ENCODE measurements around the gene ACAA2.

The ACAA2 gene

DNA sequence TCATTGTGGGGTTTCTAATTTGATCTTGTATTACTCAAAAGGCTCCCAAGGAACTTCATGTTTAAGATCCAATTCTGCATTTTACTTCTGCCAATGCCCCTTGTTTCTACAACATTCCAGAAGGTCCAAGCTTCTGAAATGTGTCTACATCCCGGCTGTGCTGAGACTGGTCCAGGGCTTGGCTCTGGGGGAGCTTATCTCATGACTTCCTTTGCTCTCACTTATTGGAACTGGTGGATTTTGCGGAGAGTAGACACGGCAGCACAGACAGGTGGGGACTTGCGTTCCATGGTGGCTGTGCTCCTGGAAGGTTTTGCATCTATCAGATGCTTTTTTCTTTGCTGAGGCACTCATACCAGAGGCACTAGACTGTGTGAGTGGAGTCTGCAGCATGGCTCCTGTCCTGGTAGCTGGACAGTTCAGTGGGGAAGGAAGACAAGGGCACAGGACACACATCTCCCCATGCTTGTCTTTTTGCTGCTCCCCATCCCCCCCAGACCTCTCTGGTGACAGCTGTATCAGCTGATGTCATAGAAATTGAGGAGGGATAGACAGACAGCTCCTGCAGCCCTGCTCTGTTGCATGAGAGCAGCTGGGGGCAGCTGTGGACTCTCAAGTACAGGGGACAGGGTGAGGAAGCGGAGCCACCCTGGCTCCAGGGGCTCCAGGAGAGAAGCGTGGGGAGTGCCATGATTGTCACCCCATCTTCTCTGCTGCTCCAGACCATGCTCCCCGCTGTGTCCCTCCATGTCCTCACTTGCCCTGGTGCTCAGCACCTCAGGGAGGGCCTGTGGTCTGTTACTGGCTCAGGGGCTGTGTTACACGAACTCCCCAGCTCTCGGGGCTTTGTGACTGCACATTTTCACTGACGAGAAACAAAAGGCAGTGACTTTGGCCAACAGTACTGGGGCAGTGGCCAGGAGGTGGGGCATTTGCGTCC lies 46.0 kb downstream of the ACAA2 start:
- no peaks in the 10 kb centered on the region for H3K27me3 ChIP-seq (ENCODE audit: control insufficient read depth, insufficient read depth, low read length)
- no peak overlapping the region for H3K9ac ChIP-seq (ENCODE audit: low read length)
- no peak overlapping the region for H3K4me3 ChIP-seq (ENCODE audit: low read length)
- no peaks in the 10 kb centered on the region for H3K4me1 ChIP-seq (ENCODE audit: control insufficient read depth, insufficient read depth, low read length)
- no peaks in the 10 kb centered on the region for H3K36me3 ChIP-seq (ENCODE audit: control insufficient read depth, insufficient read depth, low read length)
- no peak overlapping the region for H3K27ac ChIP-seq (ENCODE audit: low read depth, low read length)

DNA sequence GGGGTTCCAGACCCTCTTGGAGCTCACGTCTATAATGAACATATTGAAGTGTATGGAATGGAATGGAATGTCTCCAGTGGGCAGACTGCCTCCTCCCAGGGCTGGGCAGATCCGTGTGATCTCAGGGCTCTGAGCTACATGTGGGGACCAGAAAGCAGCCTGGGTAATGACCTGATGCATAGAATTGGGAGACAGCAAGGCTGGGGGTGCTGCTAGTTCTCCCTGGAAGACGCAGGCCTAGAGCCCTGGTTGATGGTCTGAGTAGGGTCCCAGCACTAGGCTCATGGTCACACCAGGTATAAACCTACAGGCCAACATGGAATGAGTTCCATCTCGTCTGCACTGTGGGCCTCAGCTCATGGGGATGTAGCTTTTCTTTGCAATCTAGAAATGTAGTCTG lies 46.7 kb downstream of the ACAA2 start:
- H3K36me3 ChIP-seq (ENCODE audit: control insufficient read depth, insufficient read depth, low read length): no peaks in the 10 kb centered on the region
- no peaks in the 10 kb centered on the region for H3K4me1 ChIP-seq (ENCODE audit: control insufficient read depth, insufficient read depth, low read length)
- H3K9ac ChIP-seq (ENCODE audit: low read length): no peak overlapping the region
- H3K27me3 ChIP-seq (ENCODE audit: control insufficient read depth, insufficient read depth, low read length): no peaks in the 10 kb centered on the region
- no peak overlapping the region for H3K27ac ChIP-seq (ENCODE audit: low read depth, low read length)
- H3K4me3 ChIP-seq (ENCODE audit: low read length): no peak overlapping the region

DNA sequence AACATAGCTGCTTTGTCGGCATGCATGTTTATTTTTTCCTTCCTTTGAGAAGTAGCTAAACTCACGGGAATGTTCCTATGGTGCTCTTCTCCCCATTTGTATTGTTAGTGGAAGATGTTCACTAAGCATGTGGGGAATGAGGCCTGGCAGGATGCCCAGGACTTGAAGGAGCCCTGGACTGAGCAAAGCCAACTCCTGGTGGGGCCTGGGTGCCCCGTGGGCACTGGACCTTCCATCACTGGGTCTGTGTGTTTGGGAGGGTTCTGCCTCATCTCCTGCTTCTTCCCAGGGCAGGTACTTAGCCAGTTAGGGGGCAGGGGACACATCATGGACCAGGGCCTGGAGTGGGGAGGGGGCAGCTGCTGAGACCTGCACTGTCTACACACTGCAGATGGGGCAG lies 49.3 kb downstream of the ACAA2 start:
- Histone ChIP-seq H3K27me3 (ENCODE audit: control insufficient read depth, insufficient read depth, low read length) (no peaks in the 10 kb centered on the region), H3K27ac (ENCODE audit: low read depth, low read length) (no peak overlapping the region), H3K9ac (ENCODE audit: low read length) (no peak overlapping the region), H3K4me3 (ENCODE audit: low read length) (no peak overlapping the region), H3K4me1 (ENCODE audit: control insufficient read depth, insufficient read depth, low read length) (no peaks in the 10 kb centered on the region), H3K36me3 (ENCODE audit: control insufficient read depth, insufficient read depth, low read length) (no peaks in the 10 kb centered on the region)

DNA sequence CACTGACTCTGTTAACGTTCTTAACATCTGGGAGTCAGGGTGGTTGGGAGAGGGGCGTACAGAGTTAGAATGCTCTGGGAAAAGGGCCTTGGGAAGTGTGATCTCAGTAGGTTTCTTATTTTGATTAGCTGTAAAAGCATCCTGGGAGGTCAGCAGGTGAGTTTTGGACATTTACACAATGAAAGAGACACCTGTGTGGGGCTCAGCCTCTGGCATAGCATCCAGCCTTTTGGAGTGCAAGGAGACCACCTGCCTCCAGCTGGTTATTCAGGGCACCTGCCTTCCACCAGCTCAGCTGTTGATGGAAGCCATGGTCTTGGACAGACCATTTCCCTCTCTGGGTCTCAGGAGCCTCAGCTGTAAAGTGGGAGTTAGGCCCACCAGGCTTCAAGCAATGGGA lies 49.7 kb downstream of the ACAA2 start:
- Histone ChIP-seq H3K9ac (ENCODE audit: low read length) (no peak overlapping the region), H3K27ac (ENCODE audit: low read depth, low read length) (no peak overlapping the region)

DNA sequence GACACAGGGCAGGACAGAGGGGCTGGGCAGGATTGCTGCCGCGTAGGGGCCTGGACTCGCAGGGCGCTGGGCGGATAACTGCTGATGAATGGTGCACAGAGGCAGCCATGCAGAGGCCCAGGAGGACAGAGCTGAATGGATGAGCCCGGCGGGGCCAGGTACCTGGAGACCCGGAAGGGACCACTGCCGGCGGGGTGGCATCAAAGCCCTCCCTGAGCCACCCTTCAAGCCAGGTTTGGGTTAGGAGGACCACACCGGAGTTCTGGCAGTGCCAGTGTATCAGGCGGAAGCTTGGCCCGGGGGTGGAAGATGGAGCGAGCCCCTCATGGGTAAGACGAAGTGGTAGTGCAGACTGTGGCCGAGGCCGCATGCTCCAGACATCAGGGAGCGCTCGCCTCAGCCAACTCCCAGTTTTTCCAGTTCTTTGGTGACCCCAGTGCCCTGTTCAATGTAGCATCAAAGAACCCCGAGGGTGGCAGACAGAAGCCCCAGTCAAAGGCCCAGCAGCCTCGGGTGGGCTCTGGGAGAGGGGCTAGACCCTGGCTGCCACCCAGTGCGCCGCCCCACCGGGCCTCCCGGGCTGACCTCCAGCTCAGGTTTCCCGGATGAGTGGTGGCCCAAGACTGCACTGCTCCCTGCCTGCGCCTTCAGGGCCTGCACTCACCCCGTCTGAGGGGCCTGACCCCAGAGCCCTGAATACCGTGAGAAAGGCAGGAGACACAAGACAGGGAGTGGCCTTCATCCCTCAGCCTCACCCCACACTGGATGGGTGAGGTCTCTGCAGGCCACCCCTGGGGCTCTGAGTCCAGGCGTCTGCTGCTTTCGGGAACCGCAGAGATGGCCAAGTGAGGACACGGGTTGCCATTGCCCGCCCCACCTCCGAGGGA lies 50.9 kb downstream of the ACAA2 start:
- H3K4me1 ChIP-seq (ENCODE audit: control insufficient read depth, insufficient read depth, low read length): no peaks in the 10 kb centered on the region
- H3K27ac ChIP-seq (ENCODE audit: low read depth, low read length): no peak overlapping the region
- no peak overlapping the region for H3K9ac ChIP-seq (ENCODE audit: low read length)
- no peak overlapping the region for H3K4me3 ChIP-seq (ENCODE audit: low read length)
- no peaks in the 10 kb centered on the region for H3K27me3 ChIP-seq (ENCODE audit: control insufficient read depth, insufficient read depth, low read length)
- H3K36me3 ChIP-seq (ENCODE audit: control insufficient read depth, insufficient read depth, low read length): no peaks in the 10 kb centered on the region

More for the DNA sequence above, 49.7 kb downstream of the ACAA2 start:
- Histone ChIP-seq H3K4me1 (ENCODE audit: control insufficient read depth, insufficient read depth, low read length) (no peaks in the 10 kb centered on the region), H3K36me3 (ENCODE audit: control insufficient read depth, insufficient read depth, low read length) (no peaks in the 10 kb centered on the region), H3K4me3 (ENCODE audit: low read length) (no peak overlapping the region), H3K27me3 (ENCODE audit: control insufficient read depth, insufficient read depth, low read length) (no peaks in the 10 kb centered on the region)

DNA sequence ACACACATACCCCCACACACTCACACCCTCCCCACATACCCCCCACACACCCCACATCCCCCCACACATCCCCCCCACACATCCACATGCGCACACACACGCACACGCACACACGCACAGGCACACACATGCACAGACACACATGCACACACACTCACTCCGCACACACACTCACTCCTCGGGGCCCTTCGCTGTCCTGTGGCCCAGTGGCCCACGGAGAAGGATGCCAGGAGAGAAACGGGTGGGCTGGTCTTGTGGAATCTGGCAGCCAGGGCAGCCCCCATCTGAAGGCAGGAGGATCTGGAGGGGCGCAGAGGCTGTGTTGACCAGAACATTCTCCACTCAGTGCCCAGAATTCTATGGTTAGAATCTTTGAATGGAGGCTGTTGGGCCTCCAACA lies 51.6 kb downstream of the ACAA2 start:
- Histone ChIP-seq H3K27me3 (ENCODE audit: control insufficient read depth, insufficient read depth, low read length) (no peaks in the 10 kb centered on the region), H3K4me3 (ENCODE audit: low read length) (no peak overlapping the region), H3K9ac (ENCODE audit: low read length) (no peak overlapping the region), H3K4me1 (ENCODE audit: control insufficient read depth, insufficient read depth, low read length) (no peaks in the 10 kb centered on the region), H3K36me3 (ENCODE audit: control insufficient read depth, insufficient read depth, low read length) (no peaks in the 10 kb centered on the region), H3K27ac (ENCODE audit: low read depth, low read length) (no peak overlapping the region)

DNA sequence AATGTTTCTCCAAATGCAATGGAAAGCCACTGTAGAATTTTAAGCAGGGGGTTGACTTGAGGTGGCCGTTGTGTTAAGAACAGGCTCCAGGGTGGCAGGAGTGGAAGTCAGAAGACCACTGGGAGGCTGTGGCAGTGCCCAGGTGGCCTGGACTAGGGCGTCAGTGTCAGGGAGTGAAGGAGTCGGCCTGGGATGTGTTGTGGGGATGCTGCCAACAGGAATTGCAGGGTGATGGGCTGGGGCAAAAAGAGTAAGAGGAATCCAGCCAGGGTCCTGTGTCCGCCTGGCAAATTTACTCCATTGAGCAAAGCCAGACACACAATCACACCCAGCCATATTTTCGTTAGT lies 55.1 kb downstream of the ACAA2 start:
- Histone ChIP-seq H3K27me3 (ENCODE audit: control insufficient read depth, insufficient read depth, low read length) (no peaks in the 10 kb centered on the region), H3K36me3 (ENCODE audit: control insufficient read depth, insufficient read depth, low read length) (no peaks in the 10 kb centered on the region), H3K4me3 (ENCODE audit: low read length) (no peak overlapping the region), H3K9ac (ENCODE audit: low read length) (no peak overlapping the region), H3K27ac (ENCODE audit: low read depth, low read length) (no peak overlapping the region), H3K4me1 (ENCODE audit: control insufficient read depth, insufficient read depth, low read length) (no peaks in the 10 kb centered on the region)

DNA sequence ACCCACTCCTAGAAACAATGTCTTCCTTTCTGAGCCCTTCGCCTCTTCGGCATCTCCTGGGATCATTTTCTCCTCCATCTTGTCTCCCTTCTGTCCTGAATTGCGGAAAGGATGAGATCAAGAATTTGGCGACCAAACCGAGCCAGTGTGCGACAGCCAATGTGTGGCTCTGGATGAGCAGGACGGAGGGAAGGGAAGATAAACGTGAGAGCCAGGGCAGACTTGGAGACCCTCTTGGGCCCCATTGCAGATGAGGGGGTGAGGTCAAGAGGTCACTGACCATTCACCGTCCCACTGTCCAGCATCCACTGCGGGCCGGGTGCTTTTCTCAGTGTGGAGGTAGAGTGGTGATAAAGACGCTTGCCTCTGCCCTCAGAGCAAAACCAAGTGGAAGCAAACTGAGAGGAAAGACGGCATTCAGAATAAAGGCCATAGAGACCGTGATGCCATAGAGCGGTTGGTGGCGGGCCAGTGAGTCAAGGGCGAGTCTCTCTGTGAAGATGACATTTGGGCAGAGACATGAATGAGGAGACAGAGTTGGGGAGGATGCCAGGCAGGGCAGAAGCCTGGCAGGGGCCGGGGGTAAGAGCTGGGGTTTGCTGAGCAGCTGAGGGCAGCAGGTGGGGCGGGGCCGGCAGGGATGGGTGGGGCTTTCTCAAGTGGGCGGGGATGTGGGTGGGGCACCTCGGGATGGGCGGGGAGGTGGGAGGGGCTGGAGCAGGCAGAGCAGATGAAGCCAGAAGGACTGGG lies 55.6 kb downstream of the ACAA2 start:
- H3K27me3 ChIP-seq (ENCODE audit: control insufficient read depth, insufficient read depth, low read length): no peaks in the 10 kb centered on the region
- no peak overlapping the region for H3K9ac ChIP-seq (ENCODE audit: low read length)
- H3K27ac ChIP-seq (ENCODE audit: low read depth, low read length): no peak overlapping the region
- H3K4me1 ChIP-seq (ENCODE audit: control insufficient read depth, insufficient read depth, low read length): no peaks in the 10 kb centered on the region
- no peak overlapping the region for H3K4me3 ChIP-seq (ENCODE audit: low read length)
- H3K36me3 ChIP-seq (ENCODE audit: control insufficient read depth, insufficient read depth, low read length): no peaks in the 10 kb centered on the region

DNA sequence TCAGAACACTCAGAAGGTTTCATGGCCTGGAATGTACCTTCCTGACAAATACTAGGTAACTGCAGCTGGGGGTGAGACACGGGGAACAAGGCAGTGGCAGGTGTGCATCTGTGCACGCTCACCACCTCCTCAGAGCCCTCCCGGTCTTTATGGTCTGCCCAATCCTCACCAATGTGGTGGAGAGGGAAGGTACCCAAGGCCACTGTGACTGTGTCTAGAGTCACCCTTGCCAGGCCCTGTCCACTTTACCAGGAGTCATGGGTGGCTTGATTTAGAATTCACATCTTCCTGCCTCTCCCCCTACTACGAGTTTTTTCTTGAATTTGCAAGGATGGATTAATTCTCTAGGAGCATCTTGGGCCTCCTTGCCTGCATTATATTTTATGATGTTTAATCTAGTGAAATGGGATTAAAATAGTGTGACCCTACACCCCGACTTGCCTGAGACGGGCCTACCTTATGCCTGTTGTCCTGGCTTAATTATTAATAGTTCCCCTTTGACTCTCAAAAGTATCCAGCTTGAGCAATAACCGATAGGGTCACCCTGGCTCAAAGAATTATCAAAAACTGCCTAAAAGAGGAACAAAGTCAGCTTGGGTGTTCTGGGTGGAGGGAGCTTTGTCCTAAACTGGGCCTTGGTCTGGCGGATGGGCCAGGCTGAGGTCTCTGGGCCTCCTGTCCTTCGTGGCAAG lies 56.5 kb downstream of the ACAA2 start:
- Histone ChIP-seq H3K4me3 (ENCODE audit: low read length) (no peak overlapping the region), H3K9ac (ENCODE audit: low read length) (no peak overlapping the region), H3K27ac (ENCODE audit: low read depth, low read length) (no peak overlapping the region), H3K27me3 (ENCODE audit: control insufficient read depth, insufficient read depth, low read length) (no peaks in the 10 kb centered on the region), H3K4me1 (ENCODE audit: control insufficient read depth, insufficient read depth, low read length) (no peaks in the 10 kb centered on the region), H3K36me3 (ENCODE audit: control insufficient read depth, insufficient read depth, low read length) (no peaks in the 10 kb centered on the region)

DNA sequence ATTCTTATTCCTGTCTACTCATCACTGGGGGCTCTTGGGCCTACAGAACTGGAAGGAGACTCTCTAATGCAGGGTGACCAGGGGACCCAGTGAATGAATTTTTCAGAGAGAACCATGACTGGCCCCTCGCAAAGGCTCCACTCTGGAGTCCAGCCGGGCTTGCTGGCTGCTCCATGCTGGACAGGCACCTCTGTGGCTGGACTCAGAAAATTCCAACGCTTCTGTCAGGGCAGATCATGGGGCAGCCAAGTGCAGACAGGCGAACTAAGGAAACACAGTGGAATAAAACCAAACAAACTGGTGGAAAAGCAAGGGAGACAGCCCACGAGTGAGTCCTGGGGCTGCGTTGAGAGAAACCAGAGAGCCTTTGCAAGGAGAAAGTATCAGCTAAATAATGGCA lies 57.2 kb downstream of the ACAA2 start:
- Histone ChIP-seq H3K4me3 (ENCODE audit: low read length) (no peak overlapping the region), H3K36me3 (ENCODE audit: control insufficient read depth, insufficient read depth, low read length) (no peaks in the 10 kb centered on the region), H3K4me1 (ENCODE audit: control insufficient read depth, insufficient read depth, low read length) (no peaks in the 10 kb centered on the region), H3K27me3 (ENCODE audit: control insufficient read depth, insufficient read depth, low read length) (no peaks in the 10 kb centered on the region), H3K9ac (ENCODE audit: low read length) (no peak overlapping the region), H3K27ac (ENCODE audit: low read depth, low read length) (no peak overlapping the region)

DNA sequence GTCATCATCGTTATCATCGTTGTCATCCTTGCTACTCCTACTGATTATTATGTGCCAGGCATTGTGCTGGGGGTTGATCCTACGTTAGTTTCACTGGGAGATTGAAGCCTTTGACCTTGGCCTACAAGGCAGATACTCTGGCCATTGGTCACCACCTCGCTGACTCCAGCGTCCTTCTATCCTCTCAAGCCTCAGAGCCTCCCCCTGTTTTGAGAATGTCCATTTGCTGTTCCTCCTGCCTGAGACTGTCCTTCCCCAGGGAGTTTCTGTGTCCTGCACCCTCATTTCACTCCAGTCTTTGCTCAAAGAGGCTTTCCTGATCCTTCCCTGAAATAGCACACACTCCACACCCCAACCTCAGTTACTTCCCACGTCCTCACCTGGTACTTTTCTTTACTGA lies 57.8 kb downstream of the ACAA2 start:
- Histone ChIP-seq H3K9ac (ENCODE audit: low read length) (no peak overlapping the region), H3K27ac (ENCODE audit: low read depth, low read length) (no peak overlapping the region), H3K36me3 (ENCODE audit: control insufficient read depth, insufficient read depth, low read length) (no peaks in the 10 kb centered on the region), H3K27me3 (ENCODE audit: control insufficient read depth, insufficient read depth, low read length) (no peaks in the 10 kb centered on the region), H3K4me3 (ENCODE audit: low read length) (no peak overlapping the region), H3K4me1 (ENCODE audit: control insufficient read depth, insufficient read depth, low read length) (no peaks in the 10 kb centered on the region)

DNA sequence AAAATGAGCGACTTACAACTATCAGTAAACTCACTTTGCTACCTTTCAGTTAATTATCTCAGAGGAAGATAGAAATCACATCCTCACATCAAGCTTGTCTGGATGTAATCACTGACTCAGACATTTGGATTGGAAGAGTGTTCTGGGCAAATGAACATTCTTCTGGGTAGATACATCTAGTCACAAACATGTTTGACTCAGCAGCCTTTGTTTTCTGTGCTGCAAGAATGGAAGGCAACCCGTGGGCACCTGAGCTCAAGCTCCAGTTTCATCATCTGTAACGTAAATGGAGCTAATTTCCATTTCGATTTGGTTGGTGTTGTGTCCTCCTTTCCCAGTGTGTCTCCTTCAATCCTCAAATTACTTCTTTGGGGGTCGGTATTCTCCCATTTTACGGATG lies 58.5 kb downstream of the ACAA2 start:
- no peak overlapping the region for H3K9ac ChIP-seq (ENCODE audit: low read length)
- H3K36me3 ChIP-seq (ENCODE audit: control insufficient read depth, insufficient read depth, low read length): no peaks in the 10 kb centered on the region
- no peak overlapping the region for H3K27ac ChIP-seq (ENCODE audit: low read depth, low read length)
- no peak overlapping the region for H3K4me3 ChIP-seq (ENCODE audit: low read length)
- H3K27me3 ChIP-seq (ENCODE audit: control insufficient read depth, insufficient read depth, low read length): no peaks in the 10 kb centered on the region
- H3K4me1 ChIP-seq (ENCODE audit: control insufficient read depth, insufficient read depth, low read length): no peaks in the 10 kb centered on the region

Data from rectal smooth muscle tissue (tissue), 1 donor.